HepG2 (cell line): ENCODE data around the gene ZNHIT1. TPM values are rescaled to one million over a fixed set of nuclear protein-coding genes. Genes with fewer than 3 reads are reported as not detected.
A peak's percentile ranks its signal among the peaks of the same experiment; 100 is the strongest.

Experiments used
- GFI1 ChIP-seq: sonication (generic); formaldehyde crosslinking; IDR thresholded peaks from 2 replicates; pipeline ENCODE4 v1.5.0; 2020; ENCODE audit warnings: missing genetic modification reagents, mild to moderate bottlenecking, borderline replicate concordance
- MAZ ChIP-seq, 2 experiments: sonication (generic) in 1 of 2; formaldehyde crosslinking in 1 of 2; IDR thresholded peaks; 2 replicates each; pipeline versions ENCODE4 v1.5.0 to v1.6.1; 2012 to 2020; ENCODE audit warnings: low read depth in 2 of 2, mild to moderate bottlenecking in 2 of 2, borderline replicate concordance in 1 of 2, improper control_type of control experiment in 1 of 2, low read length in 1 of 2, missing genetic modification reagents in 1 of 2, moderate library complexity in 1 of 2
- ZNF263 ChIP-seq: sonication (generic); formaldehyde crosslinking; IDR thresholded peaks from 2 replicates; pipeline ENCODE4 v1.4.0; 2020; ENCODE audit warnings: missing genetic modification reagents
- ZNF556 ChIP-seq: sonication (generic); formaldehyde crosslinking; IDR thresholded peaks from 2 replicates; pipeline ENCODE4 v1.4.0; 2020; ENCODE audit warnings: mild to moderate bottlenecking, missing genetic modification reagents, borderline replicate concordance
- polyA plus RNA-seq, 8 experiments: library from polyadenylated mRNA; depleted of rRNA in 3 of 8; stranded (reverse) in 7 of 8; unstranded in 1 of 8; fragments of >200 nt; fragmentation: Illumina TruSeq in 4 of 8; extraction: Trizol in 4 of 8; gene quantifications; 2 replicates each; pipeline versions ENCODE4 v1.2.1 to v1.2.3, GENCODE V29; 2011 to 2016; ENCODE audit warnings: low read depth in 4 of 8, missing spikeins in 1 of 8, mixed read lengths in 1 of 8; ENCODE audit not compliant: insufficient read depth in 1 of 8
- total RNA-seq, 5 experiments: library from RNA; depleted of rRNA; stranded (reverse); fragments of >200 nt; fragmentation: Illumina TruSeq; extraction: Trizol; gene quantifications; 2 replicates each; pipeline ENCODE4 v1.2.3, GENCODE V29; 2016; ENCODE audit warnings: low read depth in 1 of 5
- TF ChIP-seq, protein P1 (sequence below): sonication (generic); formaldehyde crosslinking; IDR thresholded peaks from 2 replicates; pipeline ENCODE4 v1.4.0; 2020; ENCODE audit warnings: missing genetic modification reagents
- TF ChIP-seq, protein P2 (sequence below): sonication (generic); formaldehyde crosslinking; IDR thresholded peaks from 2 replicates; pipeline ENCODE4 v1.5.0; 2020; ENCODE audit warnings: mild to moderate bottlenecking, missing genetic modification reagents, borderline replicate concordance
- TF ChIP-seq, protein P3 (sequence below): IDR thresholded peaks from 2 replicates; pipeline ENCODE4 v1.6.1; 2016; ENCODE audit warnings: mild to moderate bottlenecking
- TF ChIP-seq, protein P4 (sequence below): sonication (generic); formaldehyde crosslinking; IDR thresholded peaks from 2 replicates; pipeline ENCODE4 v1.5.0; 2020; ENCODE audit warnings: missing genetic modification reagents
- TF ChIP-seq, protein P5 (sequence below): fragments of 450-650 bp; IDR thresholded peaks from 2 replicates; pipeline ENCODE4 v1.6.1; 2016
- TF ChIP-seq, protein P6 (sequence below): sonication (generic); formaldehyde crosslinking; IDR thresholded peaks from 2 replicates; pipeline ENCODE4 v1.5.1; 2020; ENCODE audit warnings: missing genetic modification reagents, mild to moderate bottlenecking, borderline replicate concordance

Gene ZNHIT1
- total and polyA plus RNA-seq, 2 of the 13 experiments (the other 11 are each of a cell fraction or from before 2014, with no cell fraction given): 32.5 to 64.5 TPM

DNA sequence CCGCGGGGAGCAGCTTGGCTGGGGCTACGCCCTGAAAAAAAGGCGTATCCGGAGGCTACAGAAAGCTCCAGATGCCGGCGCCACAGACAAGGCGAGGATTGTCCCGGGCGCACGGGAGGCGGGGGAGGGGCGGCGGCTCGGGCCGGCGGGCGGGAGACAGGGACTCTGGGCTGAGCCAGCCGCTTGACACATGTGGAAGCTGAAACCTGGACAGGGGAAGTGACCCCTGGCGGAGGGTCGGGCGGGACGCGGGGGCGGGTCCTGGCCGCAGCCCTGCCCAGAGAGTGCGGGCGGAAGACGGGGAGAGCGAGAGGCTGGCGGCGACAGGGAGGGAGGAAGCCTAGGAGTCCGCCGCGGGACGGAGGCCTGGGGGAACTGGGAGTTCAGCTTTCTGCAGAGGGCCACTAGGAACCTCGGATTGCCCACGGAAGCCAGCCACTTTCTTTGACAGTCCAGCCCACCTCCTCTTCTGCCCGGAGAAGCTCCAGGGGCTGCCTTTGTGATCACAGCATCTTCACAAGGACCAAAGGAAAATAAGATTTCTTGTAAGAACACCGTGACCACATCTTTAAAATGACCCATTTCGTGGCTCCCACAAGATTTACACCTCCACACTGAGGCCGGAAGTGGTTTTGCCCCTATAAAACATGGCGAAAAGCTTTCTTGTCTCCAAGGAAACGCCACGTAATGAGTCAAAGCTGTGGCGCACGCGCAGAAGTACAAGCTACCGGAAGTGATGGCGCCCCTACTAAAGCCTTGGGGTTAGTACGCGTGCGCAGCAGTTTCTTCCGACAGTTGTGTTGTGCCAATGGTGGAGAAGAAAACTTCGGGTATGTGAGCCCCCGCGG is at the start of gene ZNHIT1, which contains the start of gene PLOD3 (continued):
- TF ChIP-seq, protein P1, sequence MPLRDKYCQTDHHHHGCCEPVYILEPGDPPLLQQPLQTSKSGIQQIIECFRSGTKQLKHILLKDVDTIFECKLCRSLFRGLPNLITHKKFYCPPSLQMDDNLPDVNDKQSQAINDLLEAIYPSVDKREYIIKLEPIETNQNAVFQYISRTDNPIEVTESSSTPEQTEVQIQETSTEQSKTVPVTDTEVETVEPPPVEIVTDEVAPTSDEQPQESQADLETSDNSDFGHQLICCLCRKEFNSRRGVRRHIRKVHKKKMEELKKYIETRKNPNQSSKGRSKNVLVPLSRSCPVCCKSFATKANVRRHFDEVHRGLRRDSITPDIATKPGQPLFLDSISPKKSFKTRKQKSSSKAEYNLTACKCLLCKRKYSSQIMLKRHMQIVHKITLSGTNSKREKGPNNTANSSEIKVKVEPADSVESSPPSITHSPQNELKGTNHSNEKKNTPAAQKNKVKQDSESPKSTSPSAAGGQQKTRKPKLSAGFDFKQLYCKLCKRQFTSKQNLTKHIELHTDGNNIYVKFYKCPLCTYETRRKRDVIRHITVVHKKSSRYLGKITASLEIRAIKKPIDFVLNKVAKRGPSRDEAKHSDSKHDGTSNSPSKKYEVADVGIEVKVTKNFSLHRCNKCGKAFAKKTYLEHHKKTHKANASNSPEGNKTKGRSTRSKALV (CRISPR knock-in tag): peak; percentile 63; the same call in 1 of the 2 replicates
- 0 out of 2 replicates have a peak, but pooled peaks have one; percentile 37 for TF ChIP-seq MAZ (IDR thresholded peaks at IDR 0.05; ENCODE audit: borderline replicate concordance, low read depth, low read length)
- TF ChIP-seq MAZ (CRISPR knock-in tag; IDR thresholded peaks at IDR 0.05; ENCODE audit: low read depth): peak; percentile 62; the same call in 1 of the 2 replicates
- TF ChIP-seq ZNF263 (CRISPR knock-in tag): peak; percentile 70
- TF ChIP-seq, protein P2, sequence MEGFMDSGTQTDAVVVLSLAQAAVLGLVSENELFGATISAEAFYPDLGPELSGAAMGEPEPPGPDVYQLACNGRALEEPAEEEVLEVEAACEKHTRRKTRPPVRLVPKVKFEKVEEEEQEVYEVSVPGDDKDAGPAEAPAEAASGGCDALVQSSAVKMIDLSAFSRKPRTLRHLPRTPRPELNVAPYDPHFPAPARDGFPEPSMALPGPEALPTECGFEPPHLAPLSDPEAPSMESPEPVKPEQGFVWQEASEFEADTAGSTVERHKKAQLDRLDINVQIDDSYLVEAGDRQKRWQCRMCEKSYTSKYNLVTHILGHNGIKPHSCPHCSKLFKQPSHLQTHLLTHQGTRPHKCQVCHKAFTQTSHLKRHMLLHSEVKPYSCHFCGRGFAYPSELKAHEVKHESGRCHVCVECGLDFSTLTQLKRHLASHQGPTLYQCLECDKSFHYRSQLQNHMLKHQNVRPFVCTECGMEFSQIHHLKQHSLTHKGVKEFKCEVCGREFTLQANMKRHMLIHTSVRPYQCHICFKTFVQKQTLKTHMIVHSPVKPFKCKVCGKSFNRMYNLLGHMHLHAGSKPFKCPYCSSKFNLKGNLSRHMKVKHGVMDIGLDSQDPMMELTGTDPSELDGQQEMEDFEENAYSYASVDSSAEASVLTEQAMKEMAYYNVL (CRISPR knock-in tag): peak; percentile 81
- TF ChIP-seq, protein P3, sequence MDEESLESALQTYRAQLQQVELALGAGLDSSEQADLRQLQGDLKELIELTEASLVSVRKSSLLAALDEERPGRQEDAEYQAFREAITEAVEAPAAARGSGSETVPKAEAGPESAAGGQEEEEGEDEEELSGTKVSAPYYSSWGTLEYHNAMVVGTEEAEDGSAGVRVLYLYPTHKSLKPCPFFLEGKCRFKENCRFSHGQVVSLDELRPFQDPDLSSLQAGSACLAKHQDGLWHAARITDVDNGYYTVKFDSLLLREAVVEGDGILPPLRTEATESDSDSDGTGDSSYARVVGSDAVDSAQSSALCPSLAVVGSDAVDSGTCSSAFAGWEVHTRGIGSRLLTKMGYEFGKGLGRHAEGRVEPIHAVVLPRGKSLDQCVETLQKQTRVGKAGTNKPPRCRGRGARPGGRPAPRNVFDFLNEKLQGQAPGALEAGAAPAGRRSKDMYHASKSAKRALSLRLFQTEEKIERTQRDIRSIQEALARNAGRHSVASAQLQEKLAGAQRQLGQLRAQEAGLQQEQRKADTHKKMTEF: 0 out of 2 replicates have a peak, but pooled peaks have one; percentile 67
- TF ChIP-seq, protein P4, sequence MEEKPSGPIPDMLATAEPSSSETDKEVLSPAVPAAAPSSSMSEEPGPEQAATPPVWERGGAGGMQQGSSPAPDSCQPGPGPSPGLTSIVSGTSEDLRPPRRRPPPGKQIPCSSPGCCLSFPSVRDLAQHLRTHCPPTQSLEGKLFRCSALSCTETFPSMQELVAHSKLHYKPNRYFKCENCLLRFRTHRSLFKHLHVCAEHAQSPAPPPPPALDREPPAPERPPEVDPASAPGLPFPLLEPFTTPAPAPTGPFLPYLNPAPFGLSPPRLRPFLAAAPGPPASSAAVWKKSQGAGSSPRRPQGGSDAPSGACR (CRISPR knock-in tag): no peak
- TF ChIP-seq ZNF556 (CRISPR knock-in tag): no peak; the same call in 1 of the 2 replicates
- no peak for TF ChIP-seq GFI1
- TF ChIP-seq, protein P5, sequence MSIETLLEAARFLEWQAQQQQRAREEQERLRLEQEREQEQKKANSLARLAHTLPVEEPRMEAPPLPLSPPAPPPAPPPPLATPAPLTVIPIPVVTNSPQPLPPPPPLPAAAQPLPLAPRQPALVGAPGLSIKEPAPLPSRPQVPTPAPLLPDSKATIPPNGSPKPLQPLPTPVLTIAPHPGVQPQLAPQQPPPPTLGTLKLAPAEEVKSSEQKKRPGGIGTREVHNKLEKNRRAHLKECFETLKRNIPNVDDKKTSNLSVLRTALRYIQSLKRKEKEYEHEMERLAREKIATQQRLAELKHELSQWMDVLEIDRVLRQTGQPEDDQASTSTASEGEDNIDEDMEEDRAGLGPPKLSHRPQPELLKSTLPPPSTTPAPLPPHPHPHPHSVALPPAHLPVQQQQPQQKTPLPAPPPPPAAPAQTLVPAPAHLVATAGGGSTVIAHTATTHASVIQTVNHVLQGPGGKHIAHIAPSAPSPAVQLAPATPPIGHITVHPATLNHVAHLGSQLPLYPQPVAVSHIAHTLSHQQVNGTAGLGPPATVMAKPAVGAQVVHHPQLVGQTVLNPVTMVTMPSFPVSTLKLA: peak; percentile 15
- TF ChIP-seq, protein P6, sequence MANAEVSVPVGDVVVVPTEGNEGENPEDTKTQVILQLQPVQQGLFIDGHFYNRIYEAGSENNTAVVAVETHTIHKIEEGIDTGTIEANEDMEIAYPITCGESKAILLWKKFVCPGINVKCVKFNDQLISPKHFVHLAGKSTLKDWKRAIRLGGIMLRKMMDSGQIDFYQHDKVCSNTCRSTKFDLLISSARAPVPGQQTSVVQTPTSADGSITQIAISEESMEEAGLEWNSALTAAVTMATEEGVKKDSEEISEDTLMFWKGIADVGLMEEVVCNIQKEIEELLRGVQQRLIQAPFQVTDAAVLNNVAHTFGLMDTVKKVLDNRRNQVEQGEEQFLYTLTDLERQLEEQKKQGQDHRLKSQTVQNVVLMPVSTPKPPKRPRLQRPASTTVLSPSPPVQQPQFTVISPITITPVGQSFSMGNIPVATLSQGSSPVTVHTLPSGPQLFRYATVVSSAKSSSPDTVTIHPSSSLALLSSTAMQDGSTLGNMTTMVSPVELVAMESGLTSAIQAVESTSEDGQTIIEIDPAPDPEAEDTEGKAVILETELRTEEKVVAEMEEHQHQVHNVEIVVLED: peak; percentile 55; the same call in 1 of the 2 replicates
